Stimulated activated CD8-positive, alpha-beta memory T cell treated with anti-CD3 and anti-CD28 coated beads, Interleukin-7, amount 100 ng/mL, for 24 hours (primary cell): ENCODE results near the gene CMBL.
"Not testable (repeated sequence)": the region's sequence is repeated elsewhere in the genome, so short reads cannot be mapped to it uniquely, and the experiment has no call there.

Source experiments
- DNase-seq: peaks from one replicate; pipeline ENCODE4 v3.0.0-alpha.2; 2020; ENCODE audit warnings: low read depth

The CMBL gene

GRCh38 chr5:10283927-10284635, 23.6 kb downstream of the CMBL start:
- peak; percentile 64 for DNase-seq

GRCh38 chr5:10279925-10280720, 27.6 kb downstream of the CMBL start:
- no peak for DNase-seq

GRCh38 chr5:10279328-10279727, 28.4 kb downstream of the CMBL start:
- DNase-seq, result no peak

GRCh38 chr5:10278658-10279279, 28.9 kb downstream of the CMBL start:
- DNase-seq, result no peak

- DNase-seq, result no peak
Observed at GRCh38 chr5:10277773-10278630, 29.7 kb downstream of the CMBL start.

GRCh38 chr5:10276691-10277090, 31.0 kb downstream of the CMBL start:
- no peak for DNase-seq

- DNase-seq, result no peak
Observed at GRCh38 chr5:10275991-10276390, 31.7 kb downstream of the CMBL start.

GRCh38 chr5:10275460-10275859, 32.2 kb downstream of the CMBL start:
- no peak for DNase-seq

- DNase-seq, result not testable (repeated sequence)
Observed at GRCh38 chr5:10272875-10273209, 34.9 kb downstream of the CMBL start.

- DNase-seq, result no peak
Observed at GRCh38 chr5:10272053-10272874, 35.4 kb downstream of the CMBL start.

GRCh38 chr5:10268100-10268499, 39.6 kb downstream of the CMBL start:
- no peak for DNase-seq

GRCh38 chr5:10266839-10267238, 40.9 kb downstream of the CMBL start:
- no peak for DNase-seq

- DNase-seq, result no peak
Observed at GRCh38 chr5:10266137-10266536, 41.6 kb downstream of the CMBL start.

GRCh38 chr5:10265245-10266109, 42.2 kb downstream of the CMBL start:
- DNase-seq, result no peak

GRCh38 chr5:10264604-10265003, 43.1 kb downstream of the CMBL start:
- DNase-seq, result no peak

GRCh38 chr5:10262995-10263394, 44.7 kb downstream of the CMBL start:
- no peak for DNase-seq

GRCh38 chr5:10262121-10262774, 45.5 kb downstream of the CMBL start:
- DNase-seq, result no peak

- DNase-seq, result no peak
Observed at GRCh38 chr5:10261065-10261464, 46.6 kb downstream of the CMBL start.

- no peak for DNase-seq
Observed at GRCh38 chr5:10259899-10260298, 47.8 kb downstream of the CMBL start.

GRCh38 chr5:10257870-10258269, 49.8 kb downstream of the CMBL start:
- no peak for DNase-seq
